Urinary bladder (tissue), 4 donors: ENCODE results near the gene LUZP1. TPM values are rescaled to one million over a fixed set of nuclear protein-coding genes. Genes with fewer than 3 reads are reported as not detected.

ENCODE experiments used
- DNase-seq: peaks from one replicate; pipeline ENCODE4 v3.0.0-alpha.2; 2015; ENCODE audit errors: extremely low spot score
- H3K27ac ChIP-seq: one replicate; pipeline ENCODE4 v1.5.1; 2013; ENCODE audit warnings: low read depth, mild to moderate bottlenecking, moderate library complexity
- H3K36me3 ChIP-seq: one replicate; pipeline ENCODE4 v1.6.1; 2013; ENCODE audit warnings: mild to moderate bottlenecking, moderate library complexity; ENCODE audit not compliant: insufficient read depth
- H3K4me1 ChIP-seq: one replicate; pipeline ENCODE4 v1.6.1; 2013; ENCODE audit warnings: mild to moderate bottlenecking, moderate library complexity; ENCODE audit not compliant: insufficient read depth
- H3K4me3 ChIP-seq: one replicate; pipeline ENCODE4 v1.5.1; 2013; ENCODE audit warnings: low read depth, low read length
- WGBS: extraction: QIAGEN DNeasy Blood & Tissue Kit; methylation state at CpG from one replicate; pipeline ENCODE4 v1.1.7; 2013; 5-methylcytosine and 5-hydroxymethylcytosine counted together
- polyA plus RNA-seq: library from polyadenylated mRNA; stranded (reverse); fragments of 200-250 nt; gene quantifications from one replicate; pipeline ENCODE4 v1.2.3, GENCODE V29; 2013
- small RNA-seq: library from RNA; depleted of rRNA; stranded (forward); fragments of <200 nt; gene quantifications from one replicate; pipeline ENCODE3, GENCODE V24; 2014
- total RNA-seq: library from RNA; depleted of rRNA; stranded (reverse); fragments of >200 nt; gene quantifications from one replicate; pipeline ENCODE4 v1.2.3, GENCODE V29; 2014
- donor health status: healthy with polysubstance abuse.
- donor health status: healthy.

LUZP1 gene
- total and polyA plus RNA-seq, 2 donors = 13.5 to 25.0 TPM

- no peaks in the 10 kb centered on the region for H3K36me3 ChIP-seq
- DNase-seq = no peak
- H3K4me3 ChIP-seq = no peak overlapping the region
- 86% methylated on average over 4 of the region's 4 CpGs for WGBS
- no peaks in the 10 kb centered on the region for H3K4me1 ChIP-seq
- no peak overlapping the region for H3K27ac ChIP-seq
These were observed 117.3 kb downstream of the LUZP1 start for GRCh38 chr1:23051290-23051909.

- Histone ChIP-seq H3K36me3 (no peaks in the 10 kb centered on the region), H3K27ac (no peak overlapping the region), H3K4me3 (no peak overlapping the region), H3K4me1 (no peaks in the 10 kb centered on the region)
- 79% methylated on average over 7 of the region's 7 CpGs for WGBS
- DNase-seq = no peak
These were observed 118.5 kb downstream of the LUZP1 start for GRCh38 chr1:23050201-23050600.

DNA sequence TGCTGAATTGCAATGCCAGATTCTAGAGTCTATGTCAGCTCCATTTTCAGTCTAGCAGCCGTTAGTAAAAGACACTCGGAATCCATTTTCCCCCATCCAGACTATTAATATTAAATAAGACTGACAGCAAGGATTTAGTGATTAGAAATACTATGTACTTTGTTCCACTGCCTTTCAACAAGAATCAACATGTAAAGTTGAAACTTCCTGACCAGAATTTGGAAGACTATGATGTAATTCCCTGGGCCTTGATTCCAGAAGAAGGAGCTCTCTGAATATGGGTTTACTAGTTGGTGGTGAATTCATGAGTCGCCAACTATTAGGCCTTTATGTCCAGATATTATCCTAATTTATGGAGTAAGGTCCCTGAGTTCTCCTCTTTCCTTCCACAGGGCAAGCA lies 124.6 kb downstream of the LUZP1 start:
- Histone ChIP-seq H3K36me3 (no peaks in the 10 kb centered on the region), H3K4me1 (no peaks in the 10 kb centered on the region), H3K27ac (no peak overlapping the region), H3K4me3 (no peak overlapping the region)
- 80% methylated on average over 3 of the region's 3 CpGs for WGBS
- DNase-seq = no peak

- Histone ChIP-seq H3K4me1 (no peaks in the 10 kb centered on the region), H3K27ac (no peak overlapping the region), H3K4me3 (no peak overlapping the region), H3K36me3 (no peaks in the 10 kb centered on the region)
- DNase-seq = no peak
- 96% methylated on average over 5 of the region's 5 CpGs for WGBS
These were observed 128.1 kb downstream of the LUZP1 start for GRCh38 chr1:23040509-23040908.

DNA sequence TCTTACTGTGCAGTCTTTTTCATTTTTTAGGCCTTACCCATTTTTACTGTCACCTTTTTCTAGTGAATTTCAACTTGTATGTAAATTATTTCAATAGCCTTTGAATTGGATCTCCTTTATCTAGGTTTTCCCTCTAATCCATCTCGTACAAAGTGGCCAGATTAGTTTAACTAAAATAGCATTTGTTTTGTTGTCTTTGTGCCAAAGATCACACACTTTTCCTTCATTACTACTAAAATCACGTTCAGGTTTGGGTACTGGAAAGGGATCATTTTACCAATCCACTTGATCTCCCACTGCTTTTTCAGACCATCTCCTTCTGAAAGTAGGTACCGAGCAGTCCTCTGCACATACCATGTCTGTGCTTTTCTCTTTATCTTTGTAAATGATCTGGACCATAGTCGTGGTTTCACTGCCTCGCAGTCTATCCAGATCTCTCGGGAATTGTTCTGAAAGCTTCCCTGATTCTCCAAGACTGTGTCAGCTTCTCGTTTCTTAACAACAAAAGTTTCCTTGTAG lies 129.3 kb downstream of the LUZP1 start:
- WGBS = 69% methylated on average over 7 of the region's 7 CpGs
- H3K36me3 ChIP-seq = no peaks in the 10 kb centered on the region

GRCh38 chr1:23037081-23037740 lies 131.4 kb downstream of the LUZP1 start:
- Histone ChIP-seq H3K36me3 (no peaks in the 10 kb centered on the region), H3K4me3 (no peak overlapping the region), H3K27ac (no peak overlapping the region), H3K4me1 (no peaks in the 10 kb centered on the region)
- WGBS = 95% methylated on average over 4 of the region's 4 CpGs
- no peak for DNase-seq

More for the DNA sequence above, 129.3 kb downstream of the LUZP1 start:
- DNase-seq = no peak
- H3K4me3 ChIP-seq = no peak overlapping the region
- no peak overlapping the region for H3K27ac ChIP-seq
- no peaks in the 10 kb centered on the region for H3K4me1 ChIP-seq

DNA sequence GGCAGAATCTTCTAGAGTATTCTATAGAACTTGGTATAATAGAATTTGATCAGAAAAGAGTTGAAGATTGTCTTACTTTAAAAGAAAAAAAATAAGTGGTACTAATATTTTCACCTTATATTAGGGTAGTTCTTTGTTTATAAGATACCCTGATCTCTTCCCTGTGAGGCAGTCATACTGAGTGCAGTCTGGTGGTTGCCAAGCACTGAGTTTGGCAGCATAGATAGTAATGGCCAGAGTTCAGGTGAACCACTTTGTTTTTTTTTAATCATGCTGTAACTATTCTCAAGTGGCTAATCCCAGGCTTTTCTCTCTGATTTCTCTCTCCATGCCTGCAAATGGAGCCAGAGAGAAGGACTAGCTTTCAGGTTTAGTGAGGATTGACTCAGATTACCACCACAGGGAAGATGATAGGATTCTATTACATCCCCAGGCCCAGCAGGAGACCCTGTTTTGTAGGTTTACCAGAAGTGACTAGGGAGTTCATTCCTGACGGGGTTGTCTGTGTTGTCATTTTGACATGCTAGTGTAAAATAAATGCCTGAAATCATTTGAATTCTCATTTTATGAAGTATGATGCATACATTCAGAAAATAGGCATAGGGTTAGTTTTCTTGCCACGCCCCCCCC lies 132.7 kb downstream of the LUZP1 start:
- Histone ChIP-seq H3K36me3 (no peaks in the 10 kb centered on the region), H3K4me1 (no peaks in the 10 kb centered on the region), H3K27ac (no peak overlapping the region), H3K4me3 (no peak overlapping the region)
- WGBS = 89% methylated on average over 2 of the region's 2 CpGs
- no peak for DNase-seq

Small RNAs within 50 kb of the gene (small RNA-seq; reads per million reads assigned to genes)
- gene MIR3115 (not detected), gene MIR4419A (not detected), gene RNU6-135P (not detected), gene RNU6-514P (not detected)

Other genes starting within 250 kb of the LUZP1 start
- not detected for gene LACTBL1, start 196.0 kb downstream of the LUZP1 start, total RNA-seq
- not detected for gene LACTBL1, start 196.0 kb downstream of the LUZP1 start, polyA plus RNA-seq
- gene TEX46, start 153.0 kb downstream of the LUZP1 start, total RNA-seq = not detected
- gene TEX46, start 153.0 kb downstream of the LUZP1 start, polyA plus RNA-seq = not detected
- gene KDM1A, start 149.4 kb downstream of the LUZP1 start, total RNA-seq = 86.0 TPM
- 42.5 TPM for gene KDM1A, start 149.4 kb downstream of the LUZP1 start, polyA plus RNA-seq
- 0.11 TPM for gene HTR1D, start 48.6 kb upstream of the LUZP1 start, total RNA-seq
- gene HTR1D, start 48.6 kb upstream of the LUZP1 start, polyA plus RNA-seq = 0.05 TPM
- 181 TPM for gene HNRNPR, start 175.4 kb upstream of the LUZP1 start, total RNA-seq
- 88.5 TPM for gene HNRNPR, start 175.4 kb upstream of the LUZP1 start, polyA plus RNA-seq
- 64.9 TPM for gene ZNF436, start 201.0 kb upstream of the LUZP1 start, total RNA-seq
- gene ZNF436, start 201.0 kb upstream of the LUZP1 start, polyA plus RNA-seq = 11.3 TPM